Left renal cortex interstitium (tissue), 4 donors: ENCODE results near the gene BRAF. TPM values are rescaled to one million over a fixed set of nuclear protein-coding genes. Genes with fewer than 3 reads are reported as not detected.
"Not testable (repeated sequence)": the region's sequence is repeated elsewhere in the genome, so short reads cannot be mapped to it uniquely, and the experiment has no call there.

Source experiments
- DNase-seq, 4 donors: peaks; one replicate each; pipeline ENCODE4 v3.0.0-alpha.2; 2013; ENCODE audit warnings: low read depth in 4 of 4, low spot score in 2 of 4, missing footprints in 1 of 4
- polyA plus RNA-seq, 4 donors: library from polyadenylated mRNA; unstranded; fragments of 120-200 nt; gene quantifications; one replicate each; pipeline ENCODE4 v1.2.1, GENCODE V29; 2013; ENCODE audit not compliant: insufficient read length in 4 of 4

Gene BRAF
- polyA plus RNA-seq, 4 donors: 19.3 to 33.7 (median 25.2) TPM

GRCh38 chr7:140922741-140923345, 1.9 kb downstream of the BRAF start:
- no peak for DNase-seq

GRCh38 chr7:140920745-140921144, 4.0 kb downstream of the BRAF start:
- DNase-seq: no peak

- DNase-seq: no peak
These were observed 6.5 kb downstream of the BRAF start for GRCh38 chr7:140918236-140918635.

- no peak for DNase-seq
These were observed 7.5 kb downstream of the BRAF start for GRCh38 chr7:140917258-140917657.

- DNase-seq: no peak
These were observed 8.7 kb downstream of the BRAF start for GRCh38 chr7:140915935-140916555.

- DNase-seq: no peak
These were observed 10.6 kb downstream of the BRAF start for GRCh38 chr7:140914083-140914482.

GRCh38 chr7:140913596-140913928, 11.2 kb downstream of the BRAF start:
- DNase-seq: not testable (repeated sequence)

- no peak for DNase-seq
These were observed 13.0 kb downstream of the BRAF start for GRCh38 chr7:140911746-140912145.

GRCh38 chr7:140909476-140910161, 15.1 kb downstream of the BRAF start:
- no peak for DNase-seq

GRCh38 chr7:140908361-140908760, 16.4 kb downstream of the BRAF start:
- no peak for DNase-seq

- no peak for DNase-seq
These were observed 20.8 kb downstream of the BRAF start for GRCh38 chr7:140903741-140904480.

- DNase-seq: no peak
These were observed 22.3 kb downstream of the BRAF start for GRCh38 chr7:140902303-140902953.

GRCh38 chr7:140901941-140902302, 22.8 kb downstream of the BRAF start:
- DNase-seq: no peak

- no peak for DNase-seq
These were observed 24.8 kb downstream of the BRAF start for GRCh38 chr7:140899883-140900282.

- DNase-seq: no peak
These were observed 25.8 kb downstream of the BRAF start for GRCh38 chr7:140898786-140899536.

GRCh38 chr7:140896996-140897395, 27.7 kb downstream of the BRAF start:
- no peak for DNase-seq

- DNase-seq: no peak
These were observed 35.1 kb downstream of the BRAF start for GRCh38 chr7:140889645-140890044.

- no peak for DNase-seq
These were observed 35.6 kb downstream of the BRAF start for GRCh38 chr7:140889150-140889549.

- DNase-seq: no peak
These were observed 36.6 kb downstream of the BRAF start for GRCh38 chr7:140888087-140888486.

- no peak for DNase-seq
These were observed 38.9 kb downstream of the BRAF start for GRCh38 chr7:140885735-140886334.
